GM12801 (cell line): Measurements from ENCODE around the gene SQOR.

Experiments
- TF ChIP-seq, protein P1 (sequence below): IDR thresholded peaks from one replicate; pipeline ENCODE4 v1.5.1; 2011; ENCODE audit warnings: control low read depth; ENCODE audit not compliant: insufficient read length; ENCODE audit errors: extremely low read depth

The SQOR gene

DNA sequence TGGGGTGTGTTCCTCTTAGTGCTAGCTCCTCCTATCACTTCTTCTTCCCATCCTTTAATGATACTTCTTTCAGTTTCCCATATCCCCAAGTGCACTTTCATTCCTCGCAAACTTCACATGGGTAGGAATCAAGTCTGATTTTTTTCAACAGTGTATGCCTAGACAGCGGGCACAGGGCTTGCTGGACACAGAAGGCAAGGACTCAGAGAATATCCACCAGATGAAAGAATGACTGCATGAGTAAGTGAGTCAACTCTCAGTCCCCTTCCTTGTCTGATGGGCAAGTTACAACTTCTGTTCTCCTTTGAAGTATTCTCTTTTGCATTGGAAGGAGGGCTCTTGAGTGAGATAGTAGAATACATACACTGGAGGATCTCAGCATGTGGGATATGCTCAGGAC is 3.1 kb upstream of the SQOR start:
- TF ChIP-seq, protein P1, sequence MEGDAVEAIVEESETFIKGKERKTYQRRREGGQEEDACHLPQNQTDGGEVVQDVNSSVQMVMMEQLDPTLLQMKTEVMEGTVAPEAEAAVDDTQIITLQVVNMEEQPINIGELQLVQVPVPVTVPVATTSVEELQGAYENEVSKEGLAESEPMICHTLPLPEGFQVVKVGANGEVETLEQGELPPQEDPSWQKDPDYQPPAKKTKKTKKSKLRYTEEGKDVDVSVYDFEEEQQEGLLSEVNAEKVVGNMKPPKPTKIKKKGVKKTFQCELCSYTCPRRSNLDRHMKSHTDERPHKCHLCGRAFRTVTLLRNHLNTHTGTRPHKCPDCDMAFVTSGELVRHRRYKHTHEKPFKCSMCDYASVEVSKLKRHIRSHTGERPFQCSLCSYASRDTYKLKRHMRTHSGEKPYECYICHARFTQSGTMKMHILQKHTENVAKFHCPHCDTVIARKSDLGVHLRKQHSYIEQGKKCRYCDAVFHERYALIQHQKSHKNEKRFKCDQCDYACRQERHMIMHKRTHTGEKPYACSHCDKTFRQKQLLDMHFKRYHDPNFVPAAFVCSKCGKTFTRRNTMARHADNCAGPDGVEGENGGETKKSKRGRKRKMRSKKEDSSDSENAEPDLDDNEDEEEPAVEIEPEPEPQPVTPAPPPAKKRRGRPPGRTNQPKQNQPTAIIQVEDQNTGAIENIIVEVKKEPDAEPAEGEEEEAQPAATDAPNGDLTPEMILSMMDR, result no peak

DNA sequence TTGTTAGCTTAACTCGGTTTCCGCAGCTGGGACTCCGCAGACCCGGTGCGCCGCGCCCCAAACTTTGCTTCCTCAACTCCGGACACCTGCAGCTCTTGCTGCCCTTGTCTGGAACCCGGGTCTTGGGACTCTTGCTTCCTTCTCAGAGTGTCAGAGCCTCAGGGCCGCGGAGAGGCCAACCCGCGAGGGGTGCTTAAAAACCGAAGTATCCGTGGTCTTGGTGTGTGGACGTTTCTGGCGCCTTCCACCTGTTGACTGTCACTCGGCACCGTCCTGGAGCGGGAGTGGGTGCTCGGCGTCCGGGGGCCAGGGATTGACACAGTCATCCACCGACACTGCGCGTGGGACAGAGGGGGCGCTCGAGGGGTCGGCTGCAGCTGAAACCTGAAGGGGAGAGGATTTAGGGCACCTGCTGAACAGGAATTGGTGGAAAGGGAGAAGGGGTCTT is 386 bp downstream of the SQOR start:
- TF ChIP-seq, protein P1, result no peak

DNA sequence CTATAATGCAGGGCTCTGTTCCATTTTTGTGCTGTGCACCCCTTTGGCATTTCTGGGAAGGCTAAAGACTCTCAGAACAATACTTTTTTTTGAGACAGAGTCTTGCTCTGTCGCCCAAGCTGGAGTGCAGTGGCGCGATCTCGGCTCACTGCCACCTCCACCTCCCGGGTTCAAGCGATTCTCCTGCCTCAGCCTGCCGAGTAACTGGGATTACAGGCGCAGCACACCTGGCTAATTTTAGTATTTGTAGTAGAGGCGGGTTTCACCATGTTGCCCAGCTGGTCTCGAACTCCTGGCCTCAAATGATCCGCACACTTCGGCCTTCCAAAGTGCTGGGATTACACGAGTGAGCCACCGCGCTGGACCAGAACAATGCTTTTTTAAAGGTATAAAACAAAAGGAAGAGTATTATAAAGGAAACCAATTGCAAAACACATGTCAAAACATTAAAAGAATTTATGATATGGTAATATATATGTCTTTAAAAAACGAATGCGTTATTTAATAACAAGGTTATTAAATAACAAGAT is 999 bp downstream of the SQOR start:
- TF ChIP-seq, protein P1, result no peak

DNA sequence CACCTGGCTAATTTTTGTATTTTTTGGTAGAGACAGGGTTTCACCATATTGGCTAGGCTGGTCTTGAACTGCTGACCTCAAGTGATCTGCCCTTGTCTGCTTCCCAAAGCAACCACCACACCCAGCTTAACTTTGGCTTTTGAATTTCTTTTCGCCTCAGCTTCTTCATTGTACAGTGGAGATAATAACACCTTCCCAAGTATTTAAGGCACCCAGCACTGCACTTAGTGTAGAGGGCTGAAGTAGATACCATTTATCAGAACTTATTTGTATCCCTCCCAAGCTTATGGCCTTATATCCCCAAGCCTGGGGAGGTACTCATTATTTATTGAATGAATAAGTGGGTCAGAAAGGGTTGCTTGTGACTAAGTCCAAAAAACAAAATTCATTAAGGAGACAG is 2.3 kb downstream of the SQOR start:
- TF ChIP-seq, protein P1, result no peak

DNA sequence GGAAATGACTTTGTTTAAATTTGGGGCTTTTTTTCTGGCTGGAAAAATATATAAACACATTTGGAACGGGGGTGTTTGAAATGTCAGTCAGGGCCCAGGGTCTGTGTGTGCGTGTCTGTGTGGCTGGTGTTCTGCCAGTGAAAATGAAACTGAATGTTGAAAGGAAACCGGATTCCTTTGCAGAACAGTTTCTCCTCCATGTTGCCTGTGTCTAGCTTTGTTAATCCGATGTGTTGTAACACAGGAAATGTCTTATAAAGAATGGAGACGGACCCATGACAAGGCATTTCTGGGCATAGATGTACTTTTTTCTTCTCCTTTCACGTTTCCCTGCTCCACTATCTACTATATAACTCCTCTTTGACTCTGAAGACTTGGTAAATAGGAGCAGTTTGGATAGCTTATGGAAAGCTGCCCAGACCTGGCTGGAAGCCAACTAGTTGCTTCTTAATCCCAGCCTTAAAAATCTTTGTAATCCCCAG is 2.8 kb downstream of the SQOR start:
- TF ChIP-seq, protein P1, result no peak

DNA sequence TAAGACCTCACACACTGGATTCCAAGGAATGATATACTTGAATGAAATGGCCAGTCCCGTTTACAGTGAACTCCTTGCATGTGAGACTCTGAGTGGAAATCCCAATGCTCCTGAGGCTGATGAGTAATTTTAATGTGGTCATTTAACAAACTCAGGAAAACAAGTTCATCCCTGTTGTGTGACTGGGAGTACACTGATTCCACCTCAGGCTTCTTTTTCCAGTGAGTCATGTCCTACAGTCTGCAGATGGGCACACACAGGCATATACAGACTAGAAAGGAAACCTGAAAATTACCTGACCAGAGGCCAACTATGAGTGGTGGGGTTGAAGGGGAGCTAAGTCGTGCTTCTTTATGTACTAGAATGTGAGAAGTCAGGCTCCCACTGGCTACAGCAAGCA is 5.8 kb downstream of the SQOR start:
- TF ChIP-seq, protein P1, result no peak

DNA sequence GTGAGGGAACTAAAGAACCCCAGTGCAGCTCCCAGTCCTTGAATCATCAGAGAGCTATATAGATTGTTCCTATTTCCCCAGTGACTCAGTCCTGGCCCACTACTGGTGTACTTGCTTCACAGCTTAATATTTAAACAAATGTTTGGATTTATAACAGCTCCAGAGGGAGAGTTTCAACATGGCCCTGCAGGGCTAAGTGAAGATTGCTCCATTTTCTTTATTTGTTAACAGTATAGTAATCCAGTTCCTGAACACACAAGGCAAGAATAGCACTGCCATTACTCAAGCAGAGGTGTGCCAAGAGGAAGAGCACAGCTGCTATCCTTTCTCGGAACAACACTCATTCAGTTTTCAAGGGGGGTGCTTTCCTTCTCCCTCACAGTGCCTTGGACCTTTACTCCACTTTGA is 6.5 kb downstream of the SQOR start:
- TF ChIP-seq, protein P1, result no peak
